Fibroblast of mammary gland (primary cell): ENCODE results near the gene PRKG2.
A peak's percentile ranks its signal among the peaks of the same experiment; 100 is the strongest.
"Not testable (repeated sequence)": the region's sequence is repeated elsewhere in the genome, so short reads cannot be mapped to it uniquely, and the experiment has no call there.

Experiments
- DNase-seq: peaks from one replicate; pipeline ENCODE4 v3.0.0-alpha.2; 2010; ENCODE audit warnings: low read depth
- H3K4me3 ChIP-seq: 2 replicates; pipeline ENCODE4 v1.5.1; 2011; ENCODE audit warnings: low read depth, mild to moderate bottlenecking, low read length, moderate library complexity; ENCODE audit not compliant: control insufficient read depth
- TF ChIP-seq, protein P1 (sequence below): conservative IDR thresholded peaks from 2 replicates; pipeline ENCODE4 v1.5.1; 2011; ENCODE audit warnings: low read depth, low read length, inconsistent platforms; ENCODE audit not compliant: control insufficient read depth, insufficient read depth

Gene PRKG2

DNA sequence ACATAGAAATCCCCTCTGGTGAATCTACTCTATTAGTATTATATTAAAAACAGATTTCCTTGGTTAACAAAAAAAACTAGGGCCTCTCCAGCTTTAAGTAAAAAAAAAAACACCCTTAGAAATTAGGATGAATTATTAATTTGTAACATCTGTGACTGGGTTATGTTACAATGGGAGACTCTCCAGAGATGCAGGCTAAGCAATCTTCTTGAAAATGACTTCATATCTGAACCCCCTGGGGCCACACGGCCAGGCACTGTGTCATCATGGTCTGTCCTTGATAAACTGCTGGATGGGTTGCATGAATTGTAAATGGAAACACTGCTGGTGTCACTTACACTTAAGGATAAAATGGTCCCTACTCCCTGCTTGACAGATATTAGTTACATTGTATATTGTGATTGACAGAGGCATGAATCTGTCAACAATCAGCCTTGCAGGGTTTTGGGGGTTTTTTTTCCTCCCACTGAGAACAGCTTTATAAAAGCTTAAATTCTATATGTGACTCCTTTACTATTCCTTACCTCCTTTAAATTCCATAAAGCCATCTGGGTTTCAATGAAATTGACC lies 49.1 kb downstream of the PRKG2 start:
- peak; percentile 84 for DNase-seq
- TF ChIP-seq, protein P1, sequence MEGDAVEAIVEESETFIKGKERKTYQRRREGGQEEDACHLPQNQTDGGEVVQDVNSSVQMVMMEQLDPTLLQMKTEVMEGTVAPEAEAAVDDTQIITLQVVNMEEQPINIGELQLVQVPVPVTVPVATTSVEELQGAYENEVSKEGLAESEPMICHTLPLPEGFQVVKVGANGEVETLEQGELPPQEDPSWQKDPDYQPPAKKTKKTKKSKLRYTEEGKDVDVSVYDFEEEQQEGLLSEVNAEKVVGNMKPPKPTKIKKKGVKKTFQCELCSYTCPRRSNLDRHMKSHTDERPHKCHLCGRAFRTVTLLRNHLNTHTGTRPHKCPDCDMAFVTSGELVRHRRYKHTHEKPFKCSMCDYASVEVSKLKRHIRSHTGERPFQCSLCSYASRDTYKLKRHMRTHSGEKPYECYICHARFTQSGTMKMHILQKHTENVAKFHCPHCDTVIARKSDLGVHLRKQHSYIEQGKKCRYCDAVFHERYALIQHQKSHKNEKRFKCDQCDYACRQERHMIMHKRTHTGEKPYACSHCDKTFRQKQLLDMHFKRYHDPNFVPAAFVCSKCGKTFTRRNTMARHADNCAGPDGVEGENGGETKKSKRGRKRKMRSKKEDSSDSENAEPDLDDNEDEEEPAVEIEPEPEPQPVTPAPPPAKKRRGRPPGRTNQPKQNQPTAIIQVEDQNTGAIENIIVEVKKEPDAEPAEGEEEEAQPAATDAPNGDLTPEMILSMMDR: no peak
- H3K4me3 ChIP-seq: no peak overlapping the region

DNA sequence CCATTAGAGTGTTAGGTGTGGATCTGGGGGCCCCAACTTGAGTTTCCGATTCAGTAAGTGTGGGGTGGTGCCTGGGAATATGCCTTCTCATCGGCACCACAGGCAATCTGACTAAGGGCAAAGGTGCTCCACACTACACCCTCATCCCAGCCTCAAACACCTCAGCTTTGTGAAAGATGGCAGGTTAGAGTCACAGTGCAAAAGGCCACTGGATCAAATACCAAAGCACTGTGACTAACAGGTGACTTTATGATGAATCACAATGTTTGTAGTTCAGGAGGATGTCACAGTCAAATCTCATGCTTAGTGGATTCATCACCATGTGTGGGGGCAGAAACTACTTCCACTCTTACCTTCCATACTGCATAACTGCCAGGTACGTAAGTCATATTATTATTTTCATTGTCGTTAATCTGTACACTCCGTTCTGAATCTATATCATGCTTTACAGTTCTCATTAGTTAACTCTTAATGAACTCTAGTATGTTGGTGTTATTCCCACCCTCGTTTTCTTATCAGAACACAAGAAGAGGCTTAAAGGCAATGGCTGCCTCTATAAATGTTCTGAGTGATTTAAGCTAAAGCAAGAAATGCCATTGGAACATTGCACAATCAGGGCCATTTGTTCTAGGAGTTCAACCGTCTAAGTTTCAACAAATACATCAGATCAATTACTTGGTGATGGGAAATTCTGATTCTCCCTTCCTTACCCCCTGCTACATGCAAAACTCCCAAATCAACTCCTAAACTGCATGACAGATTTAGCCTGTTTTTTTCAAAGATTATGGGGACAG lies 50.2 kb downstream of the PRKG2 start:
- no peak overlapping the region for H3K4me3 ChIP-seq
- TF ChIP-seq, protein P1: no peak
- peak; percentile 87 for DNase-seq

DNA sequence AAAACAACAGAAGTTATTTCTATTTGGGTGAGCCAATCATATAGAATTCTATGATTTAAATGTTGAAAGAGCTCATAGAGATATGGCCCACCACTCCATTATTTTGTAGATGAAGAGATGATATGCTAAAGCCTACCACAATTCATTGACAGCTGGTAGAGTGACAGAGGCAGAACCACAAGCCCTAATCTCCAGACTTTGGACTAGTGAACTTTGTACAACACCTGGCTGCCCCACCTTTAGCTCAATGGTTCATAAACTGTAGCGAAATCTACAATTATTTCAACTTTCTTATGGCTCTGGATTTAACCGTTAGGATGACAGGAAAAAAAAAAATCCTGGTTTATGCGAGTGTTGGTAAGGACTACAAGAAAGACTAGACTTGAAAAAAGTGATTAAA lies 50.9 kb downstream of the PRKG2 start:
- no peak overlapping the region for H3K4me3 ChIP-seq
- DNase-seq: no peak
- TF ChIP-seq, protein P1: no peak

DNA sequence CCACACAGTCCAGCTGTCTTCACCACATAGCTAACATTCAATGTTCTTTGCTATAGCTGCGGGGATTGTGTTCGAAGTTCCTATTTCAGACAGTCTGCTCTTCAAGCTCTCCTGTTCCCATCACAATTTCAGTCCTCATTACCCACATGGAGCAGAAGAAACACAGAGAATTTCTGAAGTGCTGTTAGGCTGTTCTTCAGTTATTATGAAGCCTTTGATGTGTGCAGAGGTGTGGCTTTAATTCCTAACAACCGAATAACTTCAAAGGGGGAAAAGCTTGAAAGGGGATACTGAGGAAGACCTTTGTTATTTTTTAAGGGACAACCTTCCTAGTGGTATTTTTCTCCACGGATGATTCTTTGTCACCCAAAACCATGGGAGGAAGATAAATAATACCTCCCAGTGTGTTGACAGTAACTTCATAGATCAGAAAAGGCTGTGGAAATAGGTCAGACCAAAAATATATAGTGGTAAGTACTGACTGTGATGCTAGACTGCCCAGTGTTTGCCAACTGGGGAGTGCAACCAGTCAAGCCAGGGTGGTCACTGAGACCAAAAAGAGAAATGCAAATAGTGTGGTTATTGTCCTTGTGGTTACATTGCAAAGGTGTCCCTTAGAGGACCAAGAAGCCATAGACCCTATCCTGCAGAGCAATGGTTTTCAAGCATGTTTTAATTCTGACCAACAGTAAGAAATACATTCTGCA lies 52.1 kb downstream of the PRKG2 start:
- DNase-seq: no peak
- H3K4me3 ChIP-seq: no peak overlapping the region
- TF ChIP-seq, protein P1: no peak

DNA sequence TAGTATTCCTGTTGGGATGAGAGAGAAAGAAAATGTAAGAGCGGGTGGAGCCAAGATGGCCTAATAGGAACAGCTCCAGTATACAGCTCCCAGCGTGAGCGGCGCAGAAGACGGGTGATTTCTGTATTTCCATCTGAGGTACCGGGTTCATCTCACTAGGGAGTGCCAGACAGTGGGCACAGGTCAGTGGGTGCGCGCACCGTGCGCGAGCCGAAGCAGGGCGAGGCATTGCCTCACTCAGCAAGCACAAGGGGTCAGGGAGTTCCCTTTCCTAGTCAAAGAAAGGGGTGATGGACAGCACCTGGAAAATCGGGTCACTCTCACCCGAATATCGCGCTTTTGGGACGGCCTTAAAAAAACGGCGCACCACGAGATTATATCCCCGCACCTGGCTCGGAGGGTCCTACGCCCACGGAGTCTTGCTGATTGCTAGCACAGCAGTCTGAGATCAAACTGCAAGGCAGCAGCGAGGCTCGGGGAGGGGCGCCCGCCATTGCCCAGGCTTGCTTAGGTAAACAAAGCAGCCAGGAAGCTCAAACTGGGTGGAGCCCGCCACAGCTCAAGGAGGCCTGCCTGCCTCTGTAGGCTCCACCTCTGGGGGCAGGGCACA lies 61.2 kb downstream of the PRKG2 start:
- not testable (repeated sequence) for H3K4me3 ChIP-seq, DNase-seq

DNA sequence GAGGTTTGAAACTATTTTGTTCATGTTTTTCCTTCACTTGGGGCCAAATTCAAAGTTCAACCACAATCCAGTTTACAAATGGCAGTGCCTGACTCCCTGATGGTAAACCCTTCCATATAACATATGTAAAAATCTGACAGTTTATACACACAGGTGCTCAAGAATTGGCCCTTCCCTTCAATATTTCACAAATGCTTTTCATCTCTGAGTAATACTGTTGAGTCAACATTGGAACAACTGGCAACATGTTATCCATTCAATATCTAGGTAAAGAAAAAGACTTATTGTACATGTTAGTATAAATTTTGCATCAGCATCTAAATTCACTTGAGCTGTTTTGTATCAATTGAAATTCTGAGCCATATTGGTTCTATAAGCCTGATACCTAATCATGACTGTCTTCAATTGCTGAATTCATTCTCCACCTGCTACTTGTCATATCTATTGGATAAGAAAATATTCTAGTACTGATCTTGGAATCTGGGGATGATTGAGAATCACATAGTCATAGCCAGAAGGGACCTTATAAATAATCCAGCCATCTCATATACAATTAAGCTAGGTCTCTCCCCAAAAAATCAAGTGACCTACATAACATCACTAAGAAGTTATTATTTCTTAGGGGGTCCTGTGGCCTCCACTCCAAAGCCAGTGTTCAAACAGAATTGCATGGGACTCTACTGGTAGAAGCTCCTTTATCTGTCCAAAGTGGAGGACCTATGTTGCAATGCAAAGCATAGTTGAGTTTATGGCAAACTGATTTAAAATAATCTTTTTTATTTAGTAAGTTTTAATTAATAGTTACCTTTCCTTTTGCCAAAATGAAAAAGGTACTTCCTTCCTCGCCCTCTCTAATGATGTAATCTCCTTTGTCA lies 61.9 kb downstream of the PRKG2 start:
- no peak for DNase-seq

More for the DNA sequence above, 61.9 kb downstream of the PRKG2 start:
- TF ChIP-seq, protein P1: no peak
- no peak overlapping the region for H3K4me3 ChIP-seq
